ENCODE results near the gene RAB5B.

DNA sequence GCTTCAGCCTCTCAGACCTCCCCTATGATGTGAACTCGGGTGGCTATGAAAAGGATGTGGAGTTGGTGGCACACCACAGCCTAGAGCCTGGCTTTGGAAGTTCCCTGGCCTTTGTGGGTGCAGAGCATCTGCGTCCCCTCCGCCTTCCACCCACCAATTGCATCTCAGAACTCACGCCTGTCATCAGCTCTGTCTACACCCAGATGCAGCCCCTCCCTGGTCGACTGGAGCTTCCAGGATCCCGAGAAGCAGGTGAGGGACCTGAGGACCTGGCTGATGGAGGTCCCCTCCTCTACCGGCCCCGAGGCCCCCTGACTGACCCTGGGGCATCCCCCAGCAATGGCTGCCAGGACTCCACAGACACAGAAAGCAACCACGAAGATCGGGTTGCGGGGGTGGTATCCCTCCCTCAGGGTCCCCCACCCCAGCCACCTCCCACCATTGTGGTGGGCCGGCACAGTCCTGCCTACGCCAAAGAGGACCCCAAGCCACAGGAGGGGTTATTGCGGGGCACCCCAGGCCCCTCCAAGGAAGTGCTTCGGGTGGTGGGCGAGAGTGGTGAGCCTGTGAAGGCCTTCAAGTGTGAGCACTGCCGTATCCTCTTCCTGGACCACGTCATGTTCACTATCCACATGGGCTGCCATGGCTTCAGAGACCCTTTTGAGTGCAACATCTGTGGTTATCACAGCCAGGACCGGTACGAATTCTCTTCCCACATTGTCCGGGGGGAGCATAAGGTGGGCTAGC lies 60.9 kb downstream of the RAB5B start:
- no peak for TF ChIP-seq POLR2AphosphoS5 (IDR thresholded peaks at IDR 0.05; ENCODE audit: borderline replicate concordance, low read depth, low read length)
- TF ChIP-seq EZH2 (IDR thresholded peaks at IDR 0.05): no peak
- no peak for TF ChIP-seq FOXP2 (optimal IDR thresholded peaks at IDR 0.05; ENCODE audit: control extremely low read depth, extremely low read length, insufficient read depth)
